ENCODE results near the gene TPRG1L.

TPRG1L gene

GRCh38 chr1:3649342-3650247 is 24.8 kb downstream of the TPRG1L start, which contains the start of gene WRAP73:
Gene WRAP73, minus strand, starts transcription at chr1:3650103. Its CDS starts 104 bp downstream, at chr1:3649999.
- peak within 1 kb of the TSS; percentile 98 for H3K4me3 ChIP-seq (ENCODE audit: low read depth, low read length)
- H3K4me1 ChIP-seq (ENCODE audit: control insufficient read depth, insufficient read depth, low read length), result peaks cover 11% of the 10 kb centered on the region
- H3K9ac ChIP-seq (ENCODE audit: low read length), result peak within 1 kb of the TSS; percentile 46
- H3K36me3 ChIP-seq (ENCODE audit: control insufficient read depth, insufficient read depth, low read length), result peaks cover 20% of the 10 kb centered on the region
- H3K9me3 ChIP-seq (ENCODE audit: control insufficient read depth, insufficient read depth, low read depth, low read length), result no peaks in the 10 kb centered on the region
- no peak within 1 kb of the TSS for H3K27ac ChIP-seq (ENCODE audit: low read depth, low read length)
- H3K27me3 ChIP-seq (ENCODE audit: control insufficient read depth, insufficient read depth, low read length), result peaks cover 46% of the 10 kb centered on the region

DNA sequence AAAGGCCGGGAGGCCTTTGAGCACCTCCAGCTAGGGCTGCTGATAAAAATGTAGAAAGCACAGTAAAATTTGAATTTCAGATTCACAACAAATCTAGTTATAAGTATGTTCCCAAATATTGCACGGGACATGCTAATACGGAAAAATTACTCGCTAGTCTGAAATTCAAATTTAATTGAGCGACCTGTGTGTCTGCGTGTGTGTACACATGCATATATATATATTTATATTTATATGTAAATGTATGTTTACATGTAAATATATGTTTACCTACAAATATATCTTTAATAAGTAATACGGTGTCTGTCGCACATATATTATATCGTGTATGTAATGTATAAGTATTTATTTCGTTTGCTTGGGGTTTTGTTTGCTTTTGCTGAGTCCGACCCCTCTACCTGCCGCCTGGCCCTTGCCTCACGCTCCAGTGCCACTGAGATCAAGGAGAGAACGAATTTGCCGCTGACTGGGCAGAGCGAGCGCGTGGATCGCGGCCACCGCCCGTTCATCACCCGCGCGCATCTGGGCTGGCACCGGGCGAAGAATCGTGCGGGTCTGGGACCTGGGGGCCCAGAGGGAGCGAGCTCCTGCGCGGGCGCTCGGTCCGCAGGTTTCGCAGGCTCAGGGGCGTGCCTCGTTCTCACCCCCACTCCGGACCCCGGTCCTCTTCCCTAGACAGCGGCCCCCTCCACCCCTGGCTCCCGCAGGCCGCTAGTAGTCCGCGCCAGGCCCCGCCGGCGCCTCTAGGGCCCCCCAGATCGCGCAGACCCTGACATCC is 25.6 kb downstream of the TPRG1L start:
- H3K4me3 ChIP-seq (ENCODE audit: low read depth, low read length), result peak overlapping the region; percentile 98
- peaks cover 11% of the 10 kb centered on the region for H3K4me1 ChIP-seq (ENCODE audit: control insufficient read depth, insufficient read depth, low read length)
- H3K9me3 ChIP-seq (ENCODE audit: control insufficient read depth, insufficient read depth, low read depth, low read length), result no peaks in the 10 kb centered on the region
- peaks cover 55% of the 10 kb centered on the region for H3K27me3 ChIP-seq (ENCODE audit: control insufficient read depth, insufficient read depth, low read length)
- H3K9ac ChIP-seq (ENCODE audit: low read length), result no peak overlapping the region
- no peak overlapping the region for H3K27ac ChIP-seq (ENCODE audit: low read depth, low read length)
- H3K36me3 ChIP-seq (ENCODE audit: control insufficient read depth, insufficient read depth, low read length), result peaks cover 15% of the 10 kb centered on the region

DNA sequence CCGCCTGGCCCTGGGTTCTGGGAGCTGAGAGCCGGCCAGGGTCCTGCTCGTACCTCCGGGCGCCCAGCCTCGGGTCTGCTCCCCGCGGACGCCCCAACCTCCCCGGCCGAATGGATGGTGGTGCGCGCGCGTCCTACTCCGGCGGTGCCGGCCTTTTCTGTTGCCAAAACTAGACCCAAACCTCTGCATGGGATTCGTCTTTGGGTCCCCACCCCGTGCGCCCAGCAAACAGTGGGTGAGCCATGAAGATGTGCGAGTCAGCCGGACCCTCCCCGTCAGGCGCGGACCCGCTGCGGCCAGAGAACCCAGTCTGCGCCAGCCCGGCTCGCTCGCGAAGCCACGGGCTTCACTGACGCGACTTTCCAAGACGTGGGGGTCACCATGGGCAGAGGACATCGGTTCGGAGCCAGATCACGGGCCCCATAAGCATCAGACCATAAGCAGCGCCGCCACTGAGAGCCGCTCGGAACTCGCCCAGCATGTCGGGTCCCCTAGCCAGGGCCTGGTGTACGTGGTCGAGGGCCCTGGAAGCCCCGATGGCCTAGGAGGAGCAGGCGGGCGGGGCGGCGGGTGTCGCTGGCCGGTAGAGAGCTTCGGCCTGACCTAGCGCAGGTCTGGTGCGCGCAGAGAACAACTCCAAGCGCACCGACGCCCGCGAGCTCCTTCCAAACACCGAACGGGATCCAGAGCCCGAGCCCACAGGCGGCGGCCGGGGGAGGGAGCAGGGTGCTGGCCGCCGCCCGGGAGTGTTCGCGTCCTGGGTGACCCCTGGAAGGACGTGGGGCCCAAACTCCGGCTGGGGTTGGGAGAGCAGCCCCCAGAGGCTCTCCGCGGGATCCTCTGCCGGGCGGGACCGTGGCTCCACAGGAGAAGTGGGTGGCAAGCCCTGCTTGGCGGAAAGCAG is 26.5 kb downstream of the TPRG1L start:
- Histone ChIP-seq H3K36me3 (ENCODE audit: control insufficient read depth, insufficient read depth, low read length) (peaks cover 10% of the 10 kb centered on the region), H3K4me3 (ENCODE audit: low read depth, low read length) (peak overlapping the region; percentile 98), H3K9me3 (ENCODE audit: control insufficient read depth, insufficient read depth, low read depth, low read length) (no peaks in the 10 kb centered on the region), H3K27ac (ENCODE audit: low read depth, low read length) (no peak overlapping the region), H3K9ac (ENCODE audit: low read length) (peak overlapping the region; percentile 25), H3K27me3 (ENCODE audit: control insufficient read depth, insufficient read depth, low read length) (peaks cover 63% of the 10 kb centered on the region), H3K4me1 (ENCODE audit: control insufficient read depth, insufficient read depth, low read length) (peaks cover 11% of the 10 kb centered on the region)

- H3K27me3 ChIP-seq (ENCODE audit: control insufficient read depth, insufficient read depth, low read length), result peaks cover 71% of the 10 kb centered on the region
- H3K9me3 ChIP-seq (ENCODE audit: control insufficient read depth, insufficient read depth, low read depth, low read length), result no peaks in the 10 kb centered on the region
- peaks cover 11% of the 10 kb centered on the region for H3K4me1 ChIP-seq (ENCODE audit: control insufficient read depth, insufficient read depth, low read length)
- H3K4me3 ChIP-seq (ENCODE audit: low read depth, low read length), result peak within 1 kb of the TSS; percentile 98
- 0 out of 2 replicates have a peak, but pooled peaks cover 3% of the 10 kb centered on the region for H3K36me3 ChIP-seq (ENCODE audit: control insufficient read depth, insufficient read depth, low read length)
- H3K9ac ChIP-seq (ENCODE audit: low read length), result peak within 1 kb of the TSS; percentile 25
- H3K27ac ChIP-seq (ENCODE audit: low read depth, low read length), result no peak within 1 kb of the TSS
Observed at GRCh38 chr1:3651930-3652547, 27.2 kb downstream of the TPRG1L start, which contains the start of gene TP73. Gene TP73, plus strand, starts transcription at chr1:3652516. Its CDS starts 29,850 bp downstream, at chr1:3682366.

DNA sequence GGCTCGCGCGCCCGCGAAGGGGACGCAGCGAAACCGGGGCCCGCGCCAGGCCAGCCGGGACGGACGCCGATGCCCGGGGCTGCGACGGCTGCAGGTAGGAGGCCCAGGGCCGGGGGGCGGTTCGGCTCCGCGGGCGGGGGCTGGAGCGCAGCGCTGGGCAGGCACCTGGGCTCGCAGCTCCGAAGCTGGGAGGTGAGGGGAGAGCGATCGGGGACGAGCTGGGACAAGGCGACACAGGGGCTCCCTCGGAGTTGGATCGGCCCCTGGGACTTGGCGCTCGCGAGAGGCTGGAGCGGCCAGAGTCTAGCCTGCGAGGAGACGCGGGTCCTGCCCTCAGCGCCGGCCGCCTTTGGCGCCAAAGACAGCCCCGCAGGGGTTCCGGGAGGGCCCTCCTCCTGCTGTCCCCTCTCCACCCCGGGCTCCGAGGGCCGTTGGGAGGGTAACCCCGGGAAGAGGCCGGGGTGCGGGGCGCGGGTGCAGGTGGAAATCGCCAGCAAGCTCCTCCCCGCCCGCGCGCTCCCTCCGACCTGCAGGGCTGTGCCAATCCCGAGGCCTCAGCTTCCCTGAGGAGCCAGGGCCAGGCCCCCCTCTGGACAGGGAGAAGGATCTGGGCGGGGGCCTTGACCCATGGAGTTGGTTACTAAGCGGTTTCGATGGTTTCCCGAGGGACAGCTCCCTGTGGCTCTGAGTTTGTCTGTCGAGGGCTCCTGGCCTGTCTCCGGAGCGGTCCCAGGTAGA is 27.9 kb downstream of the TPRG1L start:
- Histone ChIP-seq H3K4me3 (ENCODE audit: low read depth, low read length) (peak overlapping the region; percentile 98), H3K27ac (ENCODE audit: low read depth, low read length) (no peak overlapping the region), H3K27me3 (ENCODE audit: control insufficient read depth, insufficient read depth, low read length) (peaks cover 77% of the 10 kb centered on the region), H3K36me3 (ENCODE audit: control insufficient read depth, insufficient read depth, low read length) (no peaks in the 10 kb centered on the region), H3K9me3 (ENCODE audit: control insufficient read depth, insufficient read depth, low read depth, low read length) (no peaks in the 10 kb centered on the region), H3K4me1 (ENCODE audit: control insufficient read depth, insufficient read depth, low read length) (peaks cover 11% of the 10 kb centered on the region), H3K9ac (ENCODE audit: low read length) (no peak overlapping the region)

- H3K4me1 ChIP-seq (ENCODE audit: control insufficient read depth, insufficient read depth, low read length), result peaks cover 16% of the 10 kb centered on the region
- H3K27ac ChIP-seq (ENCODE audit: low read depth, low read length), result no peak overlapping the region
- no peak overlapping the region for H3K9ac ChIP-seq (ENCODE audit: low read length)
- peaks cover 83% of the 10 kb centered on the region for H3K27me3 ChIP-seq (ENCODE audit: control insufficient read depth, insufficient read depth, low read length)
- H3K9me3 ChIP-seq (ENCODE audit: control insufficient read depth, insufficient read depth, low read depth, low read length), result no peaks in the 10 kb centered on the region
- H3K4me3 ChIP-seq (ENCODE audit: low read depth, low read length), result peak overlapping the region; percentile 98
- H3K36me3 ChIP-seq (ENCODE audit: control insufficient read depth, insufficient read depth, low read length), result no peaks in the 10 kb centered on the region
Observed at GRCh38 chr1:3653286-3653618, 28.4 kb downstream of the TPRG1L start.

DNA sequence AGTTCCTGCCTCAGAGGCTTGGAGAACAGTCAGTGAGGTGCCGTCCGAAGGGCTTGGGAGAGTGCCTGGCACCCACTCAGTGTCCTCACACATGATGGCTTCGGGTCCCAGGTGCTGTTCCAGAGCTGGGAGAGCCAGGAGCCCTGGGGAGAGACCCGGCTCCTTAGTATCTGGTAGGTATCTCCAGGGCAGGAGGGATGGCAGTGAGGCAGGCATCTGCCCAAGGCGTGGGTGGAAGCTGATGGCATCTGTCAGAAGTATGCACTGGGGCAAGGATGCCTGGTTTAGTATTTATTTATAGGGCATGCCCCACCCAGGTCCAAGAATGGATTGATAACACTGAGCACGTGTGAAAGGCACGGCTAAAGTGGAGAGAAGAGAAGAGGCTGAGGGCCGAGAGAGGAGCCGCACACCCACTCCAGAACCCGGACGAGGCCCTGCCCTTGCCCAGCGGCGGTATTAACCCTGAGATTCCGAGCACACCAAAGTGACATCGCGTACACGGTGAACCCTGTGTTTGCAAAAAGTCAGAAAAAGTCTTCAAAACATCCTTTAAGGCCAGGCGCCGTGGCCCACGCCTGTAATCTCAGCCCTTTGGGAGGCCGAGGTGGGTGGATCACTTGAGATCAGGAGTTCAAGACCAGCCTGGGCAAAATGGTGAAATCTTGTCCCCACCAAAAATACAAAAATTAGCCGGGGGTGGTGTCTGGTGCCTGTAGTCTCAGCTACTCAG is 29.9 kb downstream of the TPRG1L start:
- Histone ChIP-seq H3K36me3 (ENCODE audit: control insufficient read depth, insufficient read depth, low read length) (no peaks in the 10 kb centered on the region), H3K27ac (ENCODE audit: low read depth, low read length) (no peak overlapping the region), H3K9me3 (ENCODE audit: control insufficient read depth, insufficient read depth, low read depth, low read length) (no peaks in the 10 kb centered on the region), H3K4me1 (ENCODE audit: control insufficient read depth, insufficient read depth, low read length) (peaks cover 14% of the 10 kb centered on the region), H3K4me3 (ENCODE audit: low read depth, low read length) (no peak overlapping the region), H3K9ac (ENCODE audit: low read length) (no peak overlapping the region), H3K27me3 (ENCODE audit: control insufficient read depth, insufficient read depth, low read length) (peaks cover 86% of the 10 kb centered on the region)

DNA sequence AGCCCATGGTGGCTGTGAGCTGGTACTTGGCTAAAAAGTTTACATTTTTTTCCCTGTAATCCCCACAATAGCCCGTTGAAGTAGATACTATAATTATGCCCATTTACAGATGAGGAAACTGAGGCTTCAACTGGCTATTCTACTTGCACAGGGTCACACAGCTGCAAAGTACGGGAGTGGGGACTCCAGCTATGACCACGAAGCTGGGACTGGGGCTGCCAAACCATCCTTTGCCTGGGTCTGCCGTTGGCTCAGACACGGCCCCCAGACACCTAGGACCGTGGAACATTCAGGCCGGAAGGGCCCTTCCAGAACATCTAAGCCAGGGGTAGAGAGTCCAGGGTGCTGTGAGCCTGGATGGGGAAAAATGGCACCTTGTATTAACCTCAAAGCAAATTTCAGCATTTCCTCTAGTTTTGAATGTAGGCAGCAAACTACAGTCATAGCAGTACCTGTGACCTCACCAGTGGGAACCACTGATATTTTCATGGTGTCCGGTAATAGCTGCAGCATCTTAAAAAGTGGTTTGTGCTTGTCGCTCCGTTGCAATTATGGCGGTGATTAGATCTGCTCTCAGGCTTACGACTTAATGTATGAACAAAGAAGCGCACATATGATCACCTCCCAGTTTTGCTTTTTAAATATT is 31.8 kb downstream of the TPRG1L start:
- Histone ChIP-seq H3K9me3 (ENCODE audit: control insufficient read depth, insufficient read depth, low read depth, low read length) (no peaks in the 10 kb centered on the region), H3K27ac (ENCODE audit: low read depth, low read length) (no peak overlapping the region), H3K9ac (ENCODE audit: low read length) (no peak overlapping the region), H3K4me3 (ENCODE audit: low read depth, low read length) (no peak overlapping the region), H3K27me3 (ENCODE audit: control insufficient read depth, insufficient read depth, low read length) (peaks cover 76% of the 10 kb centered on the region), H3K4me1 (ENCODE audit: control insufficient read depth, insufficient read depth, low read length) (peaks cover 11% of the 10 kb centered on the region), H3K36me3 (ENCODE audit: control insufficient read depth, insufficient read depth, low read length) (no peaks in the 10 kb centered on the region)

GRCh38 chr1:3657096-3657475 is 32.3 kb downstream of the TPRG1L start:
- Histone ChIP-seq H3K27ac (ENCODE audit: low read depth, low read length) (no peak overlapping the region), H3K9ac (ENCODE audit: low read length) (no peak overlapping the region), H3K27me3 (ENCODE audit: control insufficient read depth, insufficient read depth, low read length) (peaks cover 71% of the 10 kb centered on the region), H3K9me3 (ENCODE audit: control insufficient read depth, insufficient read depth, low read depth, low read length) (no peaks in the 10 kb centered on the region), H3K4me3 (ENCODE audit: low read depth, low read length) (no peak overlapping the region), H3K36me3 (ENCODE audit: control insufficient read depth, insufficient read depth, low read length) (no peaks in the 10 kb centered on the region), H3K4me1 (ENCODE audit: control insufficient read depth, insufficient read depth, low read length) (peaks cover 11% of the 10 kb centered on the region)
